ENCODE data around the gene VSIG8.

VSIG8 gene

DNA sequence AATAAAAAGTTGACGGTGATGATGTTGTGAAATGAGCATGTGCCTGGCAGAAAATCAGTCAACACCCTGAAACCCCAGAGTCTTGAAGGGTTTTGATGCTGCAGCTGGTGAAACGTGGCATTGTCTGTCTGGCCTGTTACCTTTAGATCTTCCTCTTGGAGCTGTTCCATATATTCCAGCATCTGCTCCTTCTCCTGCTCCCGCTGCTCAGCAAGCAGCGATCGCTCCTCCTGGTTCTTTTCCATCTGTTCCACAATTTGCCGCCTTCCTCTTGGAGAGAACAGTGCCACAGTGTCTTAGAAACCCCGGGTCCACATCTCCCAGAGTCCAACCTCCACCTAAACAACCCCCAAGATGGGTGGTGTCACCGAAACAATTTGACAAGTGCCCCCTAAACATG, 21.8 kb upstream of the VSIG8 start:
- in situ Hi-C loops (cut with MboI; ENCODE audit: low sequenced_read_pairs) = no loop called here

DNA sequence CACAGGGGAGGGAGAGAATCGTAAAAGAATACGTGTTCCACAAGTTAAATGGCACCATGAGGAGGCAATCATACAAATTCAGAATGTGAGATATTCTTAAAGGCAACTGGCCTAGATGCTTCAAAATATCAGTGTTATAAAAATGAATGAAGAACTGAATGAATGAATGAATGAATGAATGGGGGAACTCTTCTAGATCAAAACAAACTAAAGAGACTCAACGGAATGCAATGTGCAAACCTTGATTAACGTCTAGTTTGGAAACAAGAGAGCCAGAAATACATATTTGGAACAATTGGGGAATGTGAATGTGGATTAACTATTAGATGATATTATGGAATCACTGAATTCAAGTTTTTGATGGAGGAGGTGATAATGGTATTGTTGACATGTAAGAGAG, 20.7 kb upstream of the VSIG8 start:
- in situ Hi-C loops (cut with MboI; ENCODE audit: low sequenced_read_pairs) = no loop called here

GRCh38 chr1:159882527-159882862, 20.0 kb upstream of the VSIG8 start:
- in situ Hi-C loops (cut with MboI; ENCODE audit: low sequenced_read_pairs) = no loop called here

DNA sequence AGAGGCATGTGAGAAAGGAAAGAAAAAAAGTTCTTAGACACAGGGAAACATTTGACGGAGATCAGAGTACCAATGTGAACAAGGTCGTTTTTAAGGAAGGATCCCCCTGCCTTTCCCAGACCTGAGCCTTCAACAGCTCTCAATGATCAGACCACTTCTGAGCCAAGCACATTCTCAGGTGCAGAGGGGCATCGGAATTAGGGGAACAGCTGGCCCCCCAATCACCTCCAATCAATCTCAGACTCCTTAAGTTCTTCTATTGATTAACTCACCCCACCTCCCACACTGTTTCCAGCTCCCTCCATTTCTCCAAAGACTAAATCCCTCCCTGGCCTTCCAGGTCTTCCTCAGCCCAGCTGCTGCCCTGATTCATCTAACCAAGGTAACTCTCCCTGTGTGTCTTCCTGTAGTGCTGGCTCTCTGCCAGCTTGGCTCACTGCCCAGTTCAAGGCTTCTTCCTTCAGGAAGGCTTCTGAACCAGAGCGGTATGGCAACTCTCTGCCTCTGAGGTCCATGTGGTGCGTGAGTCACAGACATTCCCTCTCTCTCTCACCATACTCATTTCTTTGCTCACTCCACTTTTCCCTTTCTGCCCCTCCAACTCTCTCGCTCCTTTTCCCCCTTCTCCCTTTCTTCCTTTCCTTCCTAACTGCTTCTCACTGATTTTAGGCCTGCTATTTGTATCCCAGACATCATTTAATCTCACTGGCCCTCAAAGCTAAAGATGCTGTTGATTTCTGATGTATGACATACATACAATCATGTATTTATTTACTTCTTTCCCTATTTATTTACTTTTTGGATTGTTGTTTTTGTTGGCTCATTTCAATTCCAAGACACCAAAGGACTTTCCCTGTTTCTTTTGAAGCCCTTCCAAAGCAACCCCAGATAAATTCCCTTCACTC, 19.4 kb upstream of the VSIG8 start:
- in situ Hi-C loops (cut with MboI; ENCODE audit: low sequenced_read_pairs) = no loop called here

DNA sequence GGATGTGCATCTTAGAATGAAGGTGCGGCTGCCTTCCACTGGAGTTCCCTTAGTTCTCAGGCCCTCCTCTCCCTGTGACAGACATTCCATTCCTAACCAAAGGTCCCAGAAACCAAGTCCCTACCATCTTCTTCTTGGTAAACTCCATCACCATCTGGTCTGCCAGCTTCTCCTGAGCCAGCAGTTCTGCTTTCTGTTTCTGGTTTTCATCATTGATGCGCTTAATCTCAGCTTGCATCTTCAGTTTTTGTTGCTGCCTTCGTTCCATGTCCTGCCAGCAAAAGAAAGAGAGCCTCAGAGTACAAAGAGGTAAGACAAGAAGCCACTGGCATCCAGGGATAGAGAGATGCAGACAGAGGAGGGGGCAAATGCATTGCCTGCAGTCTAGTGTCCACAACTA, 18.0 kb upstream of the VSIG8 start:
- in situ Hi-C loops (cut with MboI; ENCODE audit: low sequenced_read_pairs) = no loop called here

GRCh38 chr1:159879977-159880376, 17.5 kb upstream of the VSIG8 start:
- in situ Hi-C loops (cut with MboI; ENCODE audit: low sequenced_read_pairs) = no loop called here

DNA sequence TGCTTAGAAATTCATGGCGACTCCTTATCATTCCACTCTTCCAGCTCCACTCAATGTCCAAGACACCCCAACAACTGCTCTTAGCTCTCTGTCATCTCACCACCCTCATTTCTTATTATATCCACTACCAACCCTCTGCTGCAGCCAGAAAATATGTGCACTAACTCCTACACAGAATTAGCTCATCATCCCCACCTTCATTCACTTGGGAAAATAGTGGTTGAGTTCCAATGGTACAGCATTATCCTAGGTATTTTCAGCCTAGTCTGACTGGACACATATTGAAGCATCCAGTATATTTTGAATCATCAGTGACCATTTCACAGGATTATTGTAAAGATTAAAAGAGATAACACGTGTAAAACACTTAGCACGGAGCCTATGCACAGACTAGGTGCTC, 16.7 kb upstream of the VSIG8 start:
- in situ Hi-C loops (cut with MboI; ENCODE audit: low sequenced_read_pairs) = no loop called here

DNA sequence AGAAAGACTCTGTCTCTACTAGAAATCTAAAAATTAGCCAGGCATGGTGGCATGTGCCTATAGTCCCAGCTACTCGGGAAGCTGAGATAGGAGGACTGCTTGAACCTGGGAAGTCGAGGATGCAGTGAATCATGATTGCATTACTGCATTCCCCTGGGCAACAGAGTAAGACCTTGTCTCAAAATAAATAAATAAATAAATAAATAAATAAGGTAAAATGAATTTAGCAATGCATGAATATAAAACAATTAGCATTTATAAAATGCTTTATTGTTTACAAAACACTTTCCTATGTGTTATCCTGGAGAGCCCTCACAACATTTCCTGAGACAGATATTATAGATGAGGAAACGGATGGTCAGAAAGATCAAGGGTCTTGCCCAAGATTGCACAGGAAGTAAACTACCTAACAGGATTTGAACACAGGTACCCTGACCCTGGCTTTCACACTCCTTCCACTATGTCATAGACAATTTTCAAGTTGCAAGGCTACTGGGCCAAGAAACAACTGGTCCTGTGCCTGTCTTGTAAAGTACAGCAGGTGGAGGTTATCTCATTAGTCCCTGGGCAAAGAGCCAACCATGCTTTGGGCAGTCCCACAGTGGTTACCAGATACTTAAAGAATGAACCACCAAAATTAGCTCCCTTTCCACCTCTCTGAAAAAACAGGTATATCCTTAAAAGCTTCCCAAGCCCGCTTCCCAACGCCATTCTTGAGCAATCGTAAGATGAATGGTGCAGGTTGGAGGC, 15.4 kb upstream of the VSIG8 start:
- in situ Hi-C loops (cut with MboI; ENCODE audit: low sequenced_read_pairs) = no loop called here

- in situ Hi-C loops (cut with MboI; ENCODE audit: low sequenced_read_pairs) = no loop called here
Observed at GRCh38 chr1:159873530-159874143, 11.2 kb upstream of the VSIG8 start.

GRCh38 chr1:159872891-159873290, 10.4 kb upstream of the VSIG8 start:
- in situ Hi-C loops (cut with MboI; ENCODE audit: low sequenced_read_pairs) = no loop called here

- in situ Hi-C loops (cut with MboI; ENCODE audit: low sequenced_read_pairs) = no loop called here
Observed at GRCh38 chr1:159870704-159871103, 8.2 kb upstream of the VSIG8 start.

GRCh38 chr1:159869607-159870006, 7.2 kb upstream of the VSIG8 start:
- in situ Hi-C loops (cut with MboI; ENCODE audit: low sequenced_read_pairs) = no loop called here

GRCh38 chr1:159869173-159869572, 6.7 kb upstream of the VSIG8 start:
- in situ Hi-C loops (cut with MboI; ENCODE audit: low sequenced_read_pairs) = no loop called here

- in situ Hi-C loops (cut with MboI; ENCODE audit: low sequenced_read_pairs) = no loop called here
Observed at GRCh38 chr1:159868766-159869165, 6.3 kb upstream of the VSIG8 start.

- in situ Hi-C loops (cut with MboI; ENCODE audit: low sequenced_read_pairs) = no loop called here
Observed at GRCh38 chr1:159867664-159868026, 5.2 kb upstream of the VSIG8 start.

DNA sequence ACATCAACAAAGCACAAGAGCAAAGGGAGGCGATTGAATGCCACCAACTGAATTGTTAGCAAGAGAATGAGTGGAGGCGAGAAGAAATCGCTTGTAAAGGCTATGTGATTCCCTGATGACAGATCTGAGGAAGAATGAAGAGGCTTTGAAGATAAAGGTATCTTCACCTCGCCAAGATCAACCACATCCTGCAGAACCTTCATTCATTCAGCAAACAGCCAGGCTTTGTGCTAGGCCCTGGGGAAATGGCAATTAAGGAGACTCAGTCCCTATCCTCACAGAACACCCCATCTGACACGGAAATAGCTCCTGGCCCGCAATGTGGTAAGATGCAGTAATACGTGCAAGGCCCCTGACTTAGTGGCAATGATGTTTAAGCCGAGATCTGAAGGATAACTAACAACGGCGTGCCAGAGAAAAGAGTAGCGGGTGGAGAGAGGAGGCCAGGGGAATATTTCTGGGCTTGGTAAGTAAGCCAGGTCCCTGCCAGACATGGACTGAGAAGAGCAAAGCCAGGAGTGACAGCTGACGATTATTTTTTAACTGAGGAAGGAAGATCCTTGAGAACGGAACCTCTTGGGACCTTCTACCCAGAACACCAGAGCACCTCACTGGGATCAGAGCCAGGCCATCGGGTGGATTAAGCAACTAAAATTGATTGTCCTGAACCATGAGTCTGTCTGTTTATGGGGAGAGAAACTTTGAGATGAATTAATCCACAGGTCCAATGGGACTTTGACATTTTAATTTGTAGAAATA, 4.6 kb upstream of the VSIG8 start:
- in situ Hi-C loops (cut with MboI; ENCODE audit: low sequenced_read_pairs) = no loop called here

DNA sequence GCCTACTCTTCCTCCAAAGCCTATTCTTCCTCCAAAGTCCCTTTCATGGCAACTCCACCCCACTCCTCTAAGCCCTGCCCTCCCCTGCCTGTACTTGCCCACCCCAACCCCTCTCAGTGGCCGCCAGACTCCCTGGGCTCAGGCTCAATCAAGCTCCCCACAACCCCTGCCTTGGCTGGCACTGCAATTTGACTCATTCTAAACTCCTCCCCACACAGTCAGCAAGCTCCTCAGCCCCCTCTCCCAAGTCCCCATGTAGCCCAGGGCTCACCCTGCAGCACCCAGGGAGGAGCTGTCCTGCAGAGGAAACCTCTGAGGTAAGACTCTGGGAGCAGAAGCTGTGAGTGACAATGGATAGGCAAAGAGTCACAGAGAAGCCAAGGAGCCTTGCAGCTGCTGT, 3.6 kb upstream of the VSIG8 start:
- in situ Hi-C loops (cut with MboI; ENCODE audit: low sequenced_read_pairs) = no loop called here

GRCh38 chr1:159864262-159864661, 1.8 kb upstream of the VSIG8 start:
- in situ Hi-C loops (cut with MboI; ENCODE audit: low sequenced_read_pairs) = no loop called here

DNA sequence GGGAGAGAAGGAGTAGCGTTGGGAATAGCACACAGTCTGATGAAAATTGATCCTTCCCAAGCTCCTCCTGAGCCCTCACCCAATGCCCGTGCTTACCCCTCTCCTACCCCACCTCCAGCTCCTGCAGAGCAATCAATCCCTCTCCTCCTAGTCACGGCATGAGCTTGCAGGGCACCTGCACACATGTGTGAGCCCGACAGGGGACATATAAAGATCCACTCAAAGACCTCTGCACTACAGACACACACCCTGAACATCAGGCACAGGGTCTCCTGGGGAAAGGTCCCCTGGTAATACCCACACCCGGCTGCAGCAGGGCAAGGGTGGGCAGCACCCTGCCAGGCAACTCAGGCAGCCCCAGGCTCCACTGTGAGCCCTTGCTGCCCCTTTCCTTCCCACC, 426 bp downstream of the VSIG8 start:
- in situ Hi-C loops (cut with MboI; ENCODE audit: low sequenced_read_pairs) = no loop called here

DNA sequence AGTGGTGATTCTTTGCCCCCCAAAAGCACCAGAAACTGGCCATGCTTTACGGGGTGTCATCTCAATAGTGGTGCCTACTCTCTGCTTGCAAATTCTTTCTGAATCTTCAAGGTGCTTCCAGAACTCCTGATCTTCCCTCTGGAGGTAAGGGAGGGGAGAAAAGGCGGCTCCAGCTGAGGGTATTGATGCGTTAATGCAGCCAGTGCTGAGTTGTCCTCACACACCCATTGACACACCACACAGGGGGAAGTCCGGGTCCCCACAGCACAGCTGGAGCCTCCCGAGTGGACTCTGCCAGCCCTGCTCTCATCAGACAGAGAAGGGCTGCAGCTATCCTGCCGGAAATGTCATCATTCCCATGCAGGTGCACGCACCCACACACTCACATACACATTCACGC, 1.2 kb downstream of the VSIG8 start:
- in situ Hi-C loops (cut with MboI; ENCODE audit: low sequenced_read_pairs) = no loop called here

- in situ Hi-C loops (cut with MboI; ENCODE audit: low sequenced_read_pairs) = no loop called here
Observed at GRCh38 chr1:159860456-159860855, 2.0 kb downstream of the VSIG8 start.
